Erythroblast (primary cell): ENCODE measurements around the gene LARP1.

Source experiments
- DNase-seq, 2 experiments: peaks; one replicate each; lab custom pipeline; 2025; lab: John Stamatoyannopoulos, UW
- GATA1 ChIP-seq: IDR thresholded peaks from 2 replicates; pipeline ENCODE4 v1.6.1; 2011; ENCODE audit warnings: low read depth, mild to moderate bottlenecking, control low read depth, low read length, moderate library complexity
- POLR2A ChIP-seq: IDR thresholded peaks from 2 replicates; pipeline ENCODE4 v1.6.1; 2011; ENCODE audit warnings: mild to moderate bottlenecking, low read length

LARP1 gene

GRCh38 chr5:154762261-154762660 lies 7.1 kb downstream of the LARP1 start:
- TF ChIP-seq GATA1 (no peak), POLR2A (no peak)
- no peak for DNase-seq

- TF ChIP-seq POLR2A (no peak), GATA1 (no peak)
- DNase-seq = no peak
Observed at GRCh38 chr5:154762700-154763099, 7.5 kb downstream of the LARP1 start.

- TF ChIP-seq POLR2A (no peak), GATA1 (no peak)
- DNase-seq = no peak
Observed at GRCh38 chr5:154764967-154765366, 9.8 kb downstream of the LARP1 start.

GRCh38 chr5:154765396-154765925 lies 10.3 kb downstream of the LARP1 start:
- DNase-seq = no peak
- no peak for TF ChIP-seq GATA1
- TF ChIP-seq POLR2A = no peak

- TF ChIP-seq GATA1 (no peak), POLR2A (no peak)
- DNase-seq = no peak
Observed at GRCh38 chr5:154766558-154767281, 11.5 kb downstream of the LARP1 start.

- no peak for DNase-seq
- TF ChIP-seq GATA1 (no peak), POLR2A (no peak)
Observed at GRCh38 chr5:154767576-154767975, 12.4 kb downstream of the LARP1 start.

- DNase-seq = no peak
- TF ChIP-seq POLR2A (no peak), GATA1 (no peak)
Observed at GRCh38 chr5:154768207-154768606, 13.0 kb downstream of the LARP1 start.

- no peak for TF ChIP-seq GATA1
- no peak for TF ChIP-seq POLR2A
- no peak for DNase-seq
Observed at GRCh38 chr5:154770111-154770510, 14.9 kb downstream of the LARP1 start.

- TF ChIP-seq POLR2A (no peak), GATA1 (no peak)
- DNase-seq = peak; percentile 36 to 42
Observed at GRCh38 chr5:154771383-154771901, 16.3 kb downstream of the LARP1 start.

- DNase-seq = peak; percentile 30 to 38
- no peak for TF ChIP-seq GATA1
- no peak for TF ChIP-seq POLR2A
Observed at GRCh38 chr5:154773326-154773725, 18.1 kb downstream of the LARP1 start.

GRCh38 chr5:154776167-154776566 lies 21.0 kb downstream of the LARP1 start:
- no peak for TF ChIP-seq GATA1
- TF ChIP-seq POLR2A = peak; percentile 22
- peak; percentile 89 to 92 for DNase-seq

- DNase-seq = no peak
- no peak for TF ChIP-seq GATA1
- no peak for TF ChIP-seq POLR2A
Observed at GRCh38 chr5:154778534-154778933, 23.4 kb downstream of the LARP1 start.

GRCh38 chr5:154779105-154779504 lies 23.9 kb downstream of the LARP1 start:
- DNase-seq = peak in 1 of 2 experiments; percentile 49
- TF ChIP-seq POLR2A (no peak), GATA1 (no peak)

- DNase-seq = no peak
- TF ChIP-seq GATA1 = no peak
- TF ChIP-seq POLR2A = no peak
Observed at GRCh38 chr5:154780128-154780527, 25.0 kb downstream of the LARP1 start.
